Amygdala (tissue), 56 donors: ENCODE measurements around the gene DHX30.
"Not testable (repeated sequence)": the region's sequence is repeated elsewhere in the genome, so short reads cannot be mapped to it uniquely, and the experiment has no call there.

ENCODE experiments used
- DNase-seq, 56 donors: peaks; one replicate each; lab custom pipeline; 2025; lab: John Stamatoyannopoulos, UW

DHX30 gene

DNA sequence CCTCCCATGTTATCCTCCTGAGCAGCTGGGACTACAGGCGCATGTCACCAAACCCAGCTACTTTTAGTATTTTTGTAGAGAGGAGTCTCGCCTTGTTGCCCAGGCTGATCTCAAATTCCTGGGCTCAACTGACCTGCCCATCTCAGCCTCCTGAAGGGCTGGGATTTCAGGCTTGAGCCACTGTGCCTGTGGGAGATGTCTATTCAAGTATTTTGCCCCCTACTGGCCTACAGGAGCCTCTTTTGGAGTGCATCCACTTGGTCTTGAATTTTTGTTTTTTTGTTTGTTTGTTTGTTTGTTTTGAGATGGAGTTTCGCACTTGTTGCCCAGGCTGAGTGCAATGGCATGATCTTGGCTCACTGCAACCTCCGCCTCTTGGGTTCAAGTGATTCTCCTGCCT is 3.2 kb upstream of the DHX30 start:
- DNase-seq = no peak

DNA sequence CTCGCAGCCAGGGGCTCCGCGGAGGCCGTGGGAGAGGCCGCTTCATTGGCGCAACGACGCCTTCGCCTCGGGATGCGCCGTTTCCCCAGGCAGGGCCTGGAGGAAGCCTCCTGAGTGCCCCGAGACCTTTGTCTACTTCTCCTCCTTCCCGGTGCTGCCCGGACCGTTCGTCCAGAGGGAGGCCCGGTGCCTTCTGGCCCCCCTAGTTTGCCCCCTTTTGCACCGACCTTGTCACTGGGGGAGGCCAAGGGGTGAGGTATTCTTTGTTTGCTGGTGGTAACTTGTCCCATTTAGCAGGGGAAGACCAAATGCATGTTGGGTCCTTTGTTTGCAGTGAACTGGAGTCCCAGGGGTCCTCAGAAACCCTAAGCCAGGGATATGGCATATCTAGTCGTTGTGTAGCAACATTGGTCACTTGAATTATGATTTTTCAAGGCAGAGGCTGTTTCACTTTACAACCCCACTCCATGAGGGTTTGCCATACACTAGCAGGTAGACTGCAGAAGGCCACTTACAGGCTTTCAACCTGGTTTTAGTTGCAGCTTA is 615 bp downstream of the DHX30 start:
- DNase-seq = peak in 2 of 56 donors; percentile 58 to 68

DNA sequence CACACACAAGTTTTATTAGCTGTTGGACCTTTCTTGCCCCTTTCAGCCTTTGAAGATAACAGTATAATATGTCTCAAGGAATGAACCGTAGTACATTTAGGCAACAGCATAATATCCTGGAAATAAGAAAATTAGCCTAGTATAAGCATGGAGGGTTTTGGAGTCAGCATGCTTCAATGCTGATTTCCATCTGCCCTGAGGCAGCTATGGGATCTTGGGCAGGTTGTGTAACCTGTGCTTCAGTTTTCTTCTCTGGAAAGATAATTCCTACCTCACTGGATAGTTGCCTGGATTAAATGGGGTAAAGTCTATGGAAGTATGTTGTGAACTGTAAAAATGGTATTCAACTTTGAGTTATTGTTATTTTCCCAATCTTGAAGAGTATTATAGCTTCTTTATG is 1.6 kb downstream of the DHX30 start:
- no peak for DNase-seq

DNA sequence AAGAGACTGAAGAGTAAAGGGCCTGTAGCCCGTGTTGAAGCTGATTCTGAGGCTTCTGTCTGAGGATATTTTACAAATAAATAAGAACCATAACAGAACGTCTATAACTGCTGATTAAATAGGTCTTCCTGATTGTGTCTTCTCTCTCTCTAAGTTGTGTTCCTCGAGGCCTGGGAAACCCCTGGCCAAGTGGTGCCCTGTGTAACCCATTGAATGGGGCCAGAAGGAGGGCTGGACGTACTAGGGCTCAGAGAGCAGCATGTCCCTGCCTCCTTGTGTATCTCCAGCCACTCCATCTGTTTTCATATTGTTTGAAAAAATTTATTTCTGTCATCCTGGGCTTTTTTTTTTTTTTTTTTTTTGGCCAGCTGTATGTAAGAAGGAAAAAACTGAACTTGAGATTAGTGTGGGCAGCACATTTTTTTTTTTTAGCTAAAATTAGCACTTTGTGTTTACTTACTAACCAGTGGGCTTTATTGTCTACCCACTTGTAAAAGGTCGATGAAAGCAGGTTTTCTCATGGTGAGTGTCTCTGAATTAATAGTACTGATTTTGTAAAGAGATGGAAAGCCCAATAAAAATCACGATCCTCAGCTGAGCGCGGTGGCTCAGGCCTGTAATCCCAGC is 10.7 kb downstream of the DHX30 start:
- DNase-seq = peak in 2 of 56 donors; percentile 1

DNA sequence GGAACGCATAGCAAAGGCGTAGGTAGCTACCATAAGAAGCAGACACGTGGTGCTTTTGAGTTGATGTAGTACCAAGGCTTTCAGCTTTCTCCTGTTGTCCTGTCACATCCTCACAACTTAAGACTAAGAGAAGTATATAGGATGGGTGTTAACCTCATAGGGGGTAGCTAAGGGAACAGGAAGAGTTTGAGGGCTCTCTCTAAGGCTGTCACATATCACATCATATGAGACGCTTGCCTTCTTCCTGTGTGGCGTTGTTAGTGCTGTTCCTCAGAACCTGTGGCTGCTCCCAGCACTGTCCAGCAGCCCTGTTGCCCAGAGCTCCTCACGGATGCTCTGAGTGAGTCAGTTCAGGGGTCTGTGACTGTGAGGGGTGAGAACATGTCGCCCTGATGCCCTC is 14.7 kb downstream of the DHX30 start:
- no peak for DNase-seq

DNA sequence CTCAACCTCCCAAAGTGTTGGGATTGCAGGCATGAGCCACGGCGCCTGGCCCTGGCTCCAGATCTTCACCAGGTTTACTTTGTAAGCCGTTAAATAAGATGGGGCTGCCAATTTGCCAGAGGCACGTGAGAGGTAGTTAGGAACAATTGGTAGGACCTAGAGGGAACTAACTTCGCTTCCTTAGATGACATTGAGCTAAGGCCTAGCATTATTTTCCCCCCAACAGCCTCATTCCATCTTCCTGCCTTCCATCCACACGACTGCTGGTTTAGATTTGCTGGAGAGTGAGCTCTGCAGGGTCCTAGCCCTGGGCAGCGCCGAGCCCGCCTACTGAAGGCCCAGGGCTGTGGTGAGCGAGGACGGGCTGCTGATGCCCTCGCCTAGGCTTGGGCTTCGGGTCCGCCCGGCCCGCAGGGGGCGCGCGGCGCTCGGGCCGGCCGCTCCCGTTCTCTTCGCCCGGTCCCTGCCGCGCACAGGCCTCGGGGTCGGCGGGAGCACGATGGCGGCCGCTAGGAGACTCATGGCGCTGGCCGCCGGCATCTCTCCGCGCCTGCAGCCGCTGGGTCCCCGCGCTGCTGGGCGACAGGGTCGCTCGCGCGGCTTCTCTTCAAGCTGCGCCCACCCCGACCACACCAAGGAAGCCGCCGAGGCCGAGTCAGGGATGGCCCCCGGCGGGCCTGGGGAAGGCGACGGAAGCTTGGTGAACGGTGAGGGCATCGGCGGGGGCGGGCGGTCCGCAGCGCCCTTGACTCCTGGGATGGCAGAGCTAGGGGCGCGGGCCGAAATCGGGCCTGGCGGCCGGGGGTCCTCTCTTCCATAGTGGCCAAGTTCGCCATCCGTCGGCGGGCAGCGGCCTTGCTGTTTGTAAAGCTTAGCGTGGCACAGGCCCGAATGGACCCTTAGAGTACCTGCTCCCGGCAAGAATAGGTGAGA is 21.9 kb downstream of the DHX30 start:
- peak in 51 of 56 donors; percentile 13 to 80 (median 53) for DNase-seq

DNA sequence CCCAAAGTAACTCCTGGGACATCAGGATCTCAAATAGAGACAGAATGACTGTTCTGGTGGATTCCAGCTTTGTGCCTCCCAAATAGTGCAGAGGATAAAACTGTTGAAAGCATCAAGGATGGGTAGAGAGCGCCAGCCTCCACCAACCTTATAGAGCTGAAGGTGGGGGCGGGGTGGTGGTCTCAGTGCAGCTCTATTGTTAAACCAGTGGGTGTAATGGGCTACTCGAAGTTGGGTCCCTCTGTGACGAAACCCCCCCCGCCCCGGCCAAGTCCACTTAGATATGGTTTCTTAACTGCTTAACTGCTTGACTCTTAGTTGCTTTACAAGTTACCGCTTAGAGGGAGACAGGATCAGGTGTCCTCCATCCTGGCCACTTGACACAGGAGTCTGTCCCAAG is 22.7 kb downstream of the DHX30 start:
- DNase-seq = no peak

DNA sequence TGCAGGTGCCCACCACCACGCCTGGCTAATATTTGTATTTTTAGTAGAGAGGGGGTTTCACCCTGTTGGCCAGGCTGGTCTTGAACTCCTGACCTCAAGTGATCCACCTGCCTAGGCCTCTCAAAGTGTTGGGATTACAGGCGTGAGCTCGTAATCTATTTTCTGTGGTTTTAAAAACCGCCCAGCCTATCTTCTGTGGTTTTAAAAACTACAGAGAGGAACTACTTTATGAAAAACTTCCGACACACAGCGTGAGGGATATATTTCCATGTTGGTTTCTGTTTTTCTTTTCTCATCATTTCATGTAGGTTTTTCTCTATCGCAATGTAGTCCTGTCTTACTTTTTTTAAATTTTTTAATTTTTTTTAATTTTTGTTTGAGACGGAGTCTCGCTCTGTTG is 26.5 kb downstream of the DHX30 start:
- DNase-seq = not testable (repeated sequence)

DNA sequence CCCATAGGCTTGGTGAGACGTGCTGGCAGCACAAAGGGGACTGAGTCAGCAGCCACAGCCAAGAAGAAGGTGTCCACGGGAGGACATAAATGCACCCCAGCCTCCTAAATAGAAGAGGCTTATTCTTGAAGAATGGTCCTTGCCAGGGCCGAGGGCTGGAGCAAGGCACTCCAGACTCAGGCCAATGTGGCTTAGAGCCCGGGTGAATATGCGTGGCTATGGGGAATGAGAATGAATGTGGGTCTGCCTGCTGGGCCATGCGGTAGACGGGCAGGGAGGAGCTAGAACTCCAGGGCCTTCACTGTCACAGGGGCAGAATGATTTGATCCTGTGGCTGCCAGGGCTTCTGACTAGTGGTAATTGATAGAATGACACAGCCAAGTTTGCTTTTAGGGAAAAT is 34.0 kb downstream of the DHX30 start:
- DNase-seq = peak in 30 of 56 donors; percentile 14 to 76 (median 36)

DNA sequence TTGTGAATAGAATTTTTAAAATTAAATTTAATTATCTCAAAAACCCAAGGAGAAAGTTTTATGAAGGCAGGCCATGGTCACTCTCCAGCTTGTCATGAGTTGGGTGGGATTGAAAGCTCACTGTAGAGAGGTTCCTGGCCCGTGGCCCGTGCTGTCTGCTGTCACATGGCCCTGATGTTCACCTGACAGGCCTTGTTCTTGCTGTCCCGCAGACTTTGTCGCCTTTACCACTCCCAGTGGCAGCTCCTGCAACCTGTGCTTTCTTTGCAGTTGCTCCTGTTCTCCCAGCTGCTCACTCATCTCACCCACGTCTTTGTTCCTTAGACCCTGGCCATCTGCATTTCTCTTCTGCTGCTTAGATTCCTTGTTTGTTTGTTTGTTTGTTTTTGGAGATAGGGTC is 35.6 kb downstream of the DHX30 start:
- DNase-seq = no peak

DNA sequence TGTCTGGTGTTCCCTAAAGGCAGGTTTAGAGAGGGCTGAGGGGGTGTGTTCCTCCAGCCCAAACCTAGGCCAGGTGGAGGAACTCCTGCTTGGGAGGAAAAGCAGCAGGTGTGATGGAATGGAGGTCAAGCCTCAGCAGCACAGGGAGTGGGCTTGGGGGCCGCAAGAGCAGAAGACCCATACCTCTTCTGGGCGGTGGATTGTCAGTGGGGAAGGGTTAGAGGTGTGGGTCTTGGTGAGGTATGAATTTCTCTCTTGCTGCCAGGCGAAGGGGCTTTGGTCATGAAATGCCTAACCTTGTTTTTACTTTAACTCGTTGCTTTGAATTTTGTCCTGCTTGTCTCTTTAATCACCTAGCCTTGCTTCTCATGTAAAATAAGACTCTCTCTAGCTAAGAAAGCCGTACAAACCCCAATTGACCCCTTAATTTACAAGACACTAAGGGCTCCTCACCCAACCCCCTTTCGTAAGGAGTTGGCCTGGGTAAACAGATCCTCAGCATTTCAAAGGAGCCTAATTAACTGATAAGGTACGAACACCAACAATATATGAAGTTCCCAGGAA is 38.9 kb downstream of the DHX30 start:
- DNase-seq = no peak

DNA sequence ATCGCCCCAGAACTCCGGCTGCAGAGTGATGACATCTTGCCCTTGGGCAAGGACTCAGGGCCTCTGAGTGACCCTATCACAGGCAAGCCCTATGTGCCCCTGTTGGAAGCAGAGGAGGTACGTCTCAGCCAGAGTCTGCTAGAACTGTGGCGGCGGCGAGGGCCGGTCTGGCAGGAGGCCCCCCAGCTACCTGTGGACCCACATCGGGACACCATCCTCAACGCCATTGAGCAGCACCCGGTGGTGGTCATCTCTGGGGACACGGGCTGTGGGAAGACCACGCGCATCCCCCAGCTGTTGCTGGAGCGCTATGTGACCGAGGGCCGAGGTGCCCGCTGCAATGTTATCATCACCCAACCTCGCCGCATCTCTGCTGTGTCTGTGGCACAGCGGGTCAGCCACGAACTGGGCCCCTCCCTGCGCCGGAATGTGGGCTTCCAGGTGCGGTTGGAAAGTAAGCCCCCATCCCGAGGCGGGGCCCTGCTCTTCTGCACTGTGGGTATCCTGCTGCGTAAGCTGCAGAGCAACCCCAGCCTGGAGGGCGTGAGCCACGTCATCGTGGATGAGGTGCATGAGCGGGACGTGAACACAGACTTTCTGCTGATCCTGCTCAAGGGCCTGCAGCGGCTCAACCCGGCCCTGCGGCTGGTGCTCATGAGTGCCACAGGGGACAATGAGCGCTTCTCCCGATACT is 43.4 kb downstream of the DHX30 start:
- no peak for DNase-seq

DNA sequence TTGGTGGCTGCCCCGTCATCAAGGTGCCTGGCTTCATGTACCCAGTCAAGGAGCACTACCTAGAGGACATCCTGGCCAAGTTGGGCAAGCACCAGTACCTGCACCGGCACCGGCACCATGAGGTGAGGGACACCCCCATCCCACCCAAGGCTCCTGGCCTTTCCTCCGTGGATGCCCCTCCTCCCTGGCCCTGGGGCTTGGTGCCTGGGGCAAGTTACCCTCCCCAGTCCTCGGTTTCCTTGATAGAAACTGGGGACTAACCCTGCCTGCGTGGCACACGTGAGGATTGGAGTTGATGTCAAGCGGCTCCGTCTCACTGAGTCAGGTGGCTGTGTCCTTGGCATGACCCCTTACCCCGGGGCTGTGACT is 43.9 kb downstream of the DHX30 start:
- no peak for DNase-seq

DNA sequence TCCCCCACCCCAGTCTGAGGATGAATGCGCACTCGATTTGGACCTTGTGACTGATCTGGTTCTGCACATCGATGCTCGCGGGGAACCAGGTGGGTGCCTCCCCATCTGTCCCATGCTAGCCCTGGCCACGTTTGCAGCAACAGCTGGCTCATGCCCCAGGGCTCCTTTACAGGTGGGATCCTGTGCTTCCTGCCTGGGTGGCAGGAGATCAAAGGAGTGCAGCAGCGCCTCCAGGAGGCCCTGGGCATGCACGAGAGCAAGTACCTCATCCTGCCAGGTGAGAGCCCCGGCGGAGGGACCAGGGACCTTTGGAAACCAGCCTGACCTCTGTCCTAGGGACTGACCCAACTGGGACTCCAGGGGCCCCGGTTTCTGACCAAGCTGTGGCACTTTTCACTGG is 44.3 kb downstream of the DHX30 start:
- DNase-seq = no peak

DNA sequence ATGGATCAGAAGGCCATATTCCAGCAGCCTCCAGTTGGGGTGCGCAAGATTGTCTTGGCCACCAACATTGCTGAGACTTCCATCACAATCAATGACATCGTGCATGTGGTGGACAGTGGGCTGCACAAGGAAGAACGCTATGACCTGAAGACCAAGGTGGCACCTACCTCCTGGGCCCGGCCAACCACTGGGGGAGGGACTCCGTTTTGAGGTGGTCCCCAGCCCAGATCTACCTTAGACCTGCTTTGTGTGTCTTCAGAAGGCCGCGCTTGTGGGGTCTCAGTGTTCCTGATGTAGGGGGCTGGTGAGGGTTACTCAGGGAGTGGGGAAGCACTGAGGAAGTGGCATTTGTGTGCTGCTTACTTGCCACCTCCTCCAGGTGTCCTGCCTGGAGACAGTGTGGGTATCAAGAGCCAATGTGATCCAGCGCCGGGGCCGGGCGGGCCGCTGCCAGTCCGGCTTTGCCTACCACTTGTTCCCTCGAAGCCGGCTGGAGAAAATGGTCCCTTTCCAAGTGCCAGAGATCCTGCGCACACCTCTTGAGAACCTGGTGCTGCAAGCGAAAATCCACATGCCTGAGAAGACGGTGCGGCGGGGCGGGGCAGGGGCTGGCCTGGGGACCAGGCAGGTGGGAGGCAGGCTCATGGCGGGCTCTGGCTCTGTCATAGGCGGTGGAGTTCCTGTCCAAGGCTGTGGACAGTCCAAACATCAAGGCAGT is 45.0 kb downstream of the DHX30 start:
- DNase-seq = no peak

DNA sequence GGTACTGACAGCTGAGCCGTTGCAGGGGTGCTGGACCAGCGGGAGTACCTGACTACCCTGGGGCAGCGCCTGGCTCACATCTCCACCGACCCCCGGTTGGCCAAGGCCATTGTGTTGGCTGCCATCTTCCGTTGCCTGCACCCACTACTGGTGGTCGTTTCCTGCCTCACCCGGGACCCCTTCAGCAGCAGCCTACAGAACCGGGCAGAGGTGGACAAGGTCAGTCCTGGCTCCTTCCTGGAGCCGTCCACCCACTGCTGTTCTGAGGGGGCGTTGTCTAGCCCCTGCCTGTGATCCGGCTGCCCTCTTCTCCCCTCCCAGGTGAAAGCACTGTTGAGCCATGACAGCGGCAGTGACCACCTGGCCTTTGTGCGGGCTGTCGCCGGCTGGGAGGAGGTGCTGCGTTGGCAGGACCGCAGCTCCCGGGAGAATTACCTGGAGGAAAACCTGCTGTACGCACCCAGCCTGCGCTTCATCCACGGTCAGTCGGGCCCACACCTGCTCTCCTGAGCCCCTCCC is 45.7 kb downstream of the DHX30 start:
- no peak for DNase-seq

DNA sequence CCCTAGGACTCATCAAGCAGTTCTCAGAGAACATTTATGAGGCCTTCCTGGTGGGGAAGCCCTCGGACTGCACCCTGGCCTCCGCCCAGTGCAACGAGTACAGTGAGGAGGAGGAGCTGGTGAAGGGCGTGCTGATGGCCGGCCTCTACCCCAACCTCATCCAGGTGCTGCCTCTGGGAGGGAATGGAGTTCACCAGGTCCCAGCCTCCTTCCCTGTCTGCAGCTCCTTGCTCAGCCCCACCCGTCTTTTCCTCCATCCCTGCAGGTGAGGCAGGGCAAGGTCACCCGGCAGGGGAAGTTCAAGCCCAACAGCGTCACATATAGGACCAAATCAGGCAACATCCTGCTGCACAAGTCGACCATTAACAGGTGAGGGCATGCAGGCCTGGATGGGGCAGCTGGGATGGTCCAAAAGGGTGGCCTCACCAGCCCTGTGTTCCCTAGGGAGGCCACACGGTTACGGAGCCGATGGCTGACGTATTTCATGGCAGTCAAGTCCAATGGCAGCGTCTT is 46.3 kb downstream of the DHX30 start:
- no peak for DNase-seq

DNA sequence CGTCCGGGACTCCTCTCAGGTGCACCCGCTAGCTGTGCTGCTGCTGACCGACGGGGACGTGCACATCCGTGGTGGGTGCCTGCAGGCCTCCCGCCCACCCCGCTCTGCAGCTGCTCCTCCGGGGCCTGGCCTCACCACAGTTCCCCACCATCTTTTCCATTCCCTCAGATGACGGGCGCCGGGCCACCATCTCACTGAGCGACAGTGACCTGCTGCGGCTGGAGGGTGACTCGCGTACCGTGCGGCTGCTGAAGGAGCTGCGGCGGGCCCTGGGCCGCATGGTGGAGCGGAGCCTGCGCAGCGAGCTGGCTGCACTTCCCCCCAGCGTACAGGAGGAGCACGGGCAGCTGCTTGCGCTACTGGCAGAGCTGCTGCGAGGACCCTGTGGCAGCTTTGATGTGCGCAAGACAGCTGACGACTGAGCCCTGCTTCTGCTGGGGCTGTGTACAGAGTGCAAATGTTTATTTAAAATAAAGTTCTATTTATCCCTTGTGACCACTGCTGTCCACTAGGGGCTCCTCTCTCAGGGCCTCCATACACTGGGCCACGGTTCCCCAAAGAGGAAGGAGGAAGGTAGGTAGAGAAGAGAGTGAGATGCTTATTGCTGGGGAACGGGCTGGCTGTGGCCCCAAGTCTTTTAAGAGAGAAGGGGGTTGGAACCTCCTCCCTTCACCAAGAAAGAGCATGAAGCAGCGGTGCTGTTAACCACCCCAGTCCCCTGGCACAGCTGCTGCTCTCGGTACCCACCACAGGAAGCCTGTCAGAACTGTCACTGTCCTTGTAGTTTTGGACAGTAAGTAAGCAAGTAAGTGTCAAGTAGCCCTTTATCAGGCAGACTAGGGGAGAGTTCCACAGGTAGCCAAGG is 47.0 kb downstream of the DHX30 start:
- DNase-seq = peak in 1 of 56 donors; percentile 16
